K562 (cell line): ENCODE data around the gene REXO2. TPM values are rescaled to one million over a fixed set of nuclear protein-coding genes. Genes with fewer than 3 reads are reported as not detected.

Experiments
- ATAC-seq: fragments of 200-7000 bp; cut with Tn5 transposase; 3 replicates; pipeline ENCODE4 v1.9.1; 2020; ENCODE audit warnings: moderate library complexity
- BruUV-seq: library from RNA; stranded (reverse); fragments of 400-500 nt; replicated peaks from 2 replicates; lab custom pipeline; 2021; lab: Mats Ljungman, UMichigan
- CTCF ChIA-PET: fragments of 300-600 bp; formaldehyde crosslinking; extraction: SDS; loops from one replicate; lab custom pipeline; 2021; ENCODE audit warnings: low intra/inter-chr PET ratio; lab: Yijun Ruan, JAX
- POLR2A ChIA-PET: fragments of 300-600, 350-650 bp; sonication (Branson Sonifier 250); formaldehyde crosslinking; extraction: SDS; loops from one replicate; lab custom pipeline; 2021; ENCODE audit warnings: antibody characterized with exemption, inconsistent platforms; lab: Yijun Ruan, JAX
- DNase-seq, 4 experiments: peaks; one replicate each; pipeline versions ENCODE4 v3.0.0 to v3.0.0-alpha.2; 2011 to 2018; ENCODE audit warnings: low spot score in 3 of 4, mixed read lengths in 3 of 4; ENCODE audit errors: extremely low read depth in 1 of 4
- FAIRE-seq: peaks from 2 replicates; lab custom pipeline; 2011; peaks lifted over from hg19 to GRCh38; lab: Jason Lieb, UNC
- H2AFZ ChIP-seq: 2 replicates; pipeline ENCODE4 v1.6.0; 2011; ENCODE audit warnings: low read depth, low read length, control low read depth, inconsistent platforms
- H3K27ac ChIP-seq: fragments of 200-600 bp; 3 replicates; pipeline ENCODE4 v1.8.0; 2011; ENCODE audit warnings: low read depth, mild to moderate bottlenecking, control low read depth, inconsistent platforms, low read length, moderate library complexity, mixed read lengths; ENCODE audit errors: extremely low read depth
- H3K27me3 ChIP-seq, 2 experiments: fragments of 300-600 bp in 1 of 2; 2 replicates in 1 of 2; 3 replicates in 1 of 2; pipeline versions ENCODE4 v1.6.0 to v1.8.0; 2011; ENCODE audit warnings: inconsistent platforms in 2 of 2, low read length in 2 of 2, mild to moderate bottlenecking in 1 of 2, mixed read lengths in 1 of 2, moderate library complexity in 1 of 2; ENCODE audit not compliant: control insufficient read depth in 2 of 2, insufficient read depth in 2 of 2
- H3K36me3 ChIP-seq: fragments of 300-600 bp; 3 replicates; pipeline ENCODE4 v1.8.0; 2011; ENCODE audit warnings: mild to moderate bottlenecking, low read length, inconsistent platforms; ENCODE audit not compliant: control insufficient read depth, insufficient read depth
- H3K4me1 ChIP-seq, 2 experiments: fragments of 200-600 bp in 1 of 2; replicated peaks in 1 of 2; 2 replicates in 1 of 2; 3 replicates in 1 of 2; pipeline versions ENCODE4 v1.5.1 to v1.8.0; 2011; ENCODE audit warnings: inconsistent platforms in 2 of 2, low read length in 2 of 2, mild to moderate bottlenecking in 1 of 2, mixed read lengths in 1 of 2, moderate library complexity in 1 of 2; ENCODE audit not compliant: control insufficient read depth in 2 of 2, insufficient read depth in 2 of 2
- H3K4me2 ChIP-seq: 2 replicates; pipeline ENCODE4 v1.6.1; 2011; ENCODE audit warnings: low read length, control low read depth, inconsistent platforms, mixed read lengths; ENCODE audit not compliant: insufficient read depth
- H3K4me3 ChIP-seq: fragments of 200-600 bp; sonication (generic), shearing (Covaris generic); 2 replicates; pipeline ENCODE4 v1.5.1; 2016; ENCODE audit warnings: control low read depth, inconsistent platforms
- H3K79me2 ChIP-seq: fragments of 200-600 bp; 3 replicates; pipeline ENCODE4 v1.8.0; 2011; ENCODE audit warnings: low read length, inconsistent platforms; ENCODE audit not compliant: control insufficient read depth, insufficient read depth
- H3K9ac ChIP-seq, 2 experiments: 2 replicates each; pipeline versions ENCODE4 v1.6.0 to v1.6.1; 2011; ENCODE audit warnings: low read depth in 2 of 2, low read length in 2 of 2, control low read depth in 1 of 2, inconsistent platforms in 1 of 2, mild to moderate bottlenecking in 1 of 2, mixed read lengths in 1 of 2; ENCODE audit not compliant: insufficient read depth in 1 of 2
- H3K9me1 ChIP-seq: one replicate; pipeline ENCODE4 v1.6.0; 2011; ENCODE audit warnings: inconsistent platforms, mild to moderate bottlenecking, low read length, moderate library complexity; ENCODE audit not compliant: control insufficient read depth, insufficient read depth
- H3K9me3 ChIP-seq: replicated peaks from 2 replicates; pipeline ENCODE4 v1.5.1; 2011; ENCODE audit warnings: low read depth, low read length, inconsistent platforms; ENCODE audit not compliant: control insufficient read depth, insufficient read depth
- H4K20me1 ChIP-seq: replicated peaks from 2 replicates; pipeline ENCODE4 v1.6.1; 2011; ENCODE audit warnings: low read length, inconsistent platforms, mixed read lengths; ENCODE audit not compliant: control insufficient read depth, insufficient read depth
- CEBPB ChIP-seq: fragments of 450-650 bp; IDR thresholded peaks from 2 replicates; pipeline ENCODE4 v1.6.1; 2016; ENCODE audit warnings: missing genetic modification characterization, missing compliant biosample characterization
- CEBPG ChIP-seq, 3 experiments: fragments of 200-800 bp in 1 of 3; sonication (Bioruptor generic) in 1 of 3; sonication (generic) in 1 of 3; formaldehyde crosslinking in 1 of 3; IDR thresholded peaks in 2 of 3; conservative IDR thresholded peaks in 1 of 3; 2 replicates each; pipeline versions ENCODE4 v1.6.1 to v1.8.0; 2016 to 2022; ENCODE audit warnings: missing compliant biosample characterization in 2 of 3, missing genetic modification characterization in 2 of 3, mild to moderate bottlenecking in 1 of 3, missing genetic modification reagents in 1 of 3
- GTF3C2 ChIP-seq: IDR thresholded peaks from 3 replicates; pipeline ENCODE4 v1.6.1; 2011; ENCODE audit warnings: borderline replicate concordance, mild to moderate bottlenecking, moderate library complexity; ENCODE audit not compliant: insufficient read length; ENCODE audit errors: extremely low read depth
- ZBTB1 ChIP-seq: sonication (generic); formaldehyde crosslinking; IDR thresholded peaks from 2 replicates; pipeline ENCODE4 v1.8.1; 2023; ENCODE audit warnings: missing genetic modification reagents, low read depth, mild to moderate bottlenecking, borderline replicate concordance
- ZFP91 ChIP-seq: sonication (generic); formaldehyde crosslinking; IDR thresholded peaks from 2 replicates; pipeline ENCODE4 v1.8.0; 2022; ENCODE audit warnings: mild to moderate bottlenecking, missing genetic modification reagents
- ZHX1 ChIP-seq: fragments of 150-350 bp; conservative IDR thresholded peaks from 2 replicates; pipeline ENCODE4 v1.6.1; 2014; ENCODE audit warnings: low read length
- ZNF431 ChIP-seq: sonication (generic); formaldehyde crosslinking; IDR thresholded peaks from 2 replicates; pipeline ENCODE4 v1.8.0; 2022; ENCODE audit warnings: mild to moderate bottlenecking, missing genetic modification reagents
- WGBS: fragments of 100-300 bp; shearing (Covaris generic); methylation state at CpG from one replicate; pipeline ENCODE4 v1.1.6; 2016; ENCODE audit warnings: low coverage, mixed read lengths; ENCODE audit not compliant: insufficient coverage; ENCODE audit errors: missing lambda C conversion rate; 5-methylcytosine and 5-hydroxymethylcytosine counted together
- in situ Hi-C: fragments of 300-500 bp; cut with MboI; formaldehyde crosslinking; loops from 4 replicates; pipeline ENCODE4 v1.15.0; 2018; ENCODE audit warnings: inconsistent platforms, mixed read lengths
- intact Hi-C: fragments of 100-400 bp; cut with micrococcal nuclease; formaldehyde crosslinking; loops from 2 replicates; pipeline ENCODE4 v1.14.2; 2022
- polyA plus RNA-seq, 8 experiments: library from polyadenylated mRNA; depleted of rRNA in 4 of 8; stranded (reverse) in 5 of 8; unstranded in 3 of 8; fragments of >200 nt; fragmentation: Nextera tagmentation in 2 of 8; fragmentation: Illumina TruSeq in 1 of 8; extraction: Ambion mirVana in 2 of 8; extraction: Trizol in 1 of 8; gene quantifications; 2 replicates each; pipeline versions ENCODE4 v1.2.1 to v1.2.3, GENCODE V29; 2011 to 2014; ENCODE audit warnings: inconsistent platforms in 1 of 8, missing spikeins in 1 of 8
- total RNA-seq, 7 experiments: library from RNA; depleted of rRNA in 6 of 7; stranded (reverse); fragments of >200 nt in 6 of 7; fragmentation: Illumina TruSeq in 2 of 7; extraction: Trizol in 2 of 7; gene quantifications; 2 replicates each; pipeline versions ENCODE4 v1.2.1 to v1.2.3, GENCODE V29; 2011 to 2021; ENCODE audit warnings: low replicate concordance in 1 of 7

REXO2 gene
- total and polyA plus RNA-seq, 9 of the 15 experiments (the other 6 are each of a cell fraction or from before 2014, with no cell fraction given) = 143 to 370 (median 193) TPM

DNA sequence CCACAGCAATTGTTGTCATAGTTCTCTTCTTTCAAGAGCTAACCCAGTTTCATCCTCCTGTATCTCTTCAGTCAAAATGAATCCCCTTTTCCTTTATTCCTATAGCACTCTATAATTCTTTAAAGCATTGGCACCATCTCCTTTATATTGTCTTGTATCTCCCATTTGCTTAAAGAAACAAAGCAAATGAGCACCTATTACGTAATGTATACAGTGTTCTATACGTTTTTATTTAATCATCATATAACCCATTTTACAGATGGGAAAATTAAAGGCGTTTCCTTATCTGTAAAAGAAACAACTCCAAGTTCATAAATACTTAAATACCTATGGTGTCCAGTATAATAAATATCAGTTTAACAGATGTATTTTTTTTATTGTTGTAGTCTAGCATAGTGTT, 6.4 kb upstream of the REXO2 start:
- no peak overlapping the region for H3K9ac ChIP-seq
- ChIA-PET CTCF (no interaction called here), POLR2A (interaction anchor here (0.7 kb wide), 1 partner anchor 21 kb away, joined by 3 read pairs; no protein-coding TSS in a partner anchor)
- H3K36me3 ChIP-seq = no peaks in the 10 kb centered on the region
- no peak overlapping the region for H3K4me2 ChIP-seq
- BruUV-seq = no TSS peak
- no peak for DNase-seq
- H2AFZ ChIP-seq = no peak overlapping the region
- H4K20me1 ChIP-seq = no peaks in the 10 kb centered on the region
- in situ Hi-C loops = no loop called here
- H3K4me1 ChIP-seq = no peaks in the 10 kb centered on the region
- H3K9me1 ChIP-seq = no peaks in the 10 kb centered on the region
- H3K27me3 ChIP-seq = no peaks in the 10 kb centered on the region
- H3K79me2 ChIP-seq = no peaks in the 10 kb centered on the region
- 61% methylated on average over 3 of the region's 3 CpGs for WGBS
- H3K9me3 ChIP-seq = no peaks in the 10 kb centered on the region
- H3K4me3 ChIP-seq = no peak overlapping the region
- no peak for ATAC-seq
- H3K27ac ChIP-seq = no peak overlapping the region
- TF ChIP-seq CEBPG (CRISPR knock-in tag; IDR thresholded peaks at IDR 0.05) = no peak
- peak in 1 of 2 experiments; percentile 67; a peak in 2 of 4 replicates for TF ChIP-seq CEBPG (tag; conservative IDR thresholded peaks at IDR 0.05 in 1 of 2, IDR thresholded peaks at IDR 0.05 in 1 of 2)
- TF ChIP-seq ZBTB1 = no peak
- TF ChIP-seq CEBPB = peak; percentile 59
- TF ChIP-seq, all 486 proteins: peak for 2
- no peak for FAIRE-seq
- intact Hi-C loops = no loop called here

DNA sequence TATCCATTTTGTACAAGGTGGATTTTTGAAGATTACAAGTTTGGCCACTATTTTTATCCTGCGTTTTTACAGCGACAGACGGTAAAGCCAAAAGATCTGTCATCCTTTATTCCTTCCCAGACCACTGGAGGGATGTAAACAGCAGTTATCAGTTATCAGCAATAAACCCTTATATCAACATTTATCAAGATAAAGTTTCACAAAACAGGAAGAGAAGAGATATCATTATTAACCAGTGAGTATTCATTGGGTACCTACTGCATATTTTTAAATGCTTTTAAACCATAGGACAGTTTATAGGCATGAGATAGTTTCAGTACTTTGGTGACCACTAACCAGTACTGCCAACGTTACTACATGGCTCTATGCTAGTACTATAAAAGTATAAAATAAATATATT, 5.9 kb upstream of the REXO2 start:
- no peaks in the 10 kb centered on the region for H3K36me3 ChIP-seq
- H3K27ac ChIP-seq = no peak overlapping the region
- 31% methylated on average over 2 of the region's 4 CpGs for WGBS
- no peak overlapping the region for H2AFZ ChIP-seq
- FAIRE-seq = no peak
- CTCF ChIA-PET = no interaction called here
- H3K9me1 ChIP-seq = no peaks in the 10 kb centered on the region
- intact Hi-C loops (no loop called here), in situ Hi-C loops (no loop called here)
- no peaks in the 10 kb centered on the region for H3K79me2 ChIP-seq
- H3K9me3 ChIP-seq = no peaks in the 10 kb centered on the region
- no TSS peak for BruUV-seq
- no peak overlapping the region for H3K9ac ChIP-seq
- H3K4me1 ChIP-seq = peaks cover 0 to under 1% of the 10 kb centered on the region in 2 experiments; a peak in 1 of 5 replicates
- H3K4me2 ChIP-seq = no peak overlapping the region
- H4K20me1 ChIP-seq = no peaks in the 10 kb centered on the region
- no peak for ATAC-seq
- no peak for DNase-seq
- POLR2A ChIA-PET = no interaction called here
- H3K4me3 ChIP-seq = no peak overlapping the region
- no peaks in the 10 kb centered on the region for H3K27me3 ChIP-seq
- no peak for TF ChIP-seq ZFP91
- TF ChIP-seq ZHX1 = no peak
- TF ChIP-seq ZNF431 (CRISPR knock-in tag) = no peak
- TF ChIP-seq GTF3C2 = no peak
